SH-SY5Y (cell line): ENCODE data around the gene CCDC158.

Source experiments
- GATA2 ChIP-seq: IDR thresholded peaks from 2 replicates; pipeline ENCODE4 v1.6.1; 2011; ENCODE audit warnings: mild to moderate bottlenecking, low read depth, low read length
- GATA3 ChIP-seq: IDR thresholded peaks from 2 replicates; pipeline ENCODE4 v1.6.1; 2011; ENCODE audit warnings: low read depth, mild to moderate bottlenecking, low read length, moderate library complexity

GRCh38 chr4:76276813-76277212 is 144.1 kb downstream of the CCDC158 start:
- TF ChIP-seq GATA3 (no peak), GATA2 (no peak)
